Breast epithelium (tissue), 4 donors: ENCODE data around the gene TBC1D3B. TPM values are rescaled to one million over a fixed set of nuclear protein-coding genes. Genes with fewer than 3 reads are reported as not detected.
"Not testable (repeated sequence)": the region's sequence is repeated elsewhere in the genome, so short reads cannot be mapped to it uniquely, and the experiment has no call there.

Experiments used
- DNase-seq, 2 donors: peaks; one replicate each; pipeline ENCODE4 v3.0.0-alpha.2; 2019; ENCODE audit warnings: low spot score in 2 of 2
- H3K27ac ChIP-seq, 2 donors: fragments of 200-600 bp; sonication (generic) in 1 of 2; one replicate each; pipeline ENCODE4 v1.5.1; 2016 to 2019; ENCODE audit warnings: mild to moderate bottlenecking in 1 of 2
- H3K27me3 ChIP-seq, 2 donors: fragments of 200-600 bp; sonication (generic) in 1 of 2; one replicate each; pipeline versions ENCODE4 v1.5.1 to v1.6.0; 2017 to 2019; ENCODE audit warnings: control low read depth in 1 of 2, mild to moderate bottlenecking in 1 of 2
- H3K36me3 ChIP-seq: fragments of 200-600 bp; one replicate; pipeline ENCODE4 v1.5.1; 2019
- H3K4me1 ChIP-seq, 2 donors: fragments of 200-600 bp; sonication (generic); one replicate each; pipeline ENCODE4 v1.5.1; 2016 to 2019; ENCODE audit warnings: control low read depth in 1 of 2
- H3K4me3 ChIP-seq, 3 donors: fragments of 200-600 bp; sonication (generic); 1 replicate in 2 of 3; 2 replicates in 1 of 3; pipeline ENCODE4 v1.5.1; 2016 to 2019; ENCODE audit warnings: mild to moderate bottlenecking in 3 of 3, moderate library complexity in 2 of 3
- H3K9me3 ChIP-seq, 2 donors: fragments of 200-600 bp; sonication (generic) in 1 of 2; one replicate each; pipeline ENCODE4 v1.5.1; 2016 to 2019; ENCODE audit warnings: control low read depth in 1 of 2
- CTCF ChIP-seq, 3 donors: fragments of 450-650 bp; IDR thresholded peaks; one replicate each; pipeline ENCODE4 v1.5.1; 2016 to 2017; ENCODE audit warnings: antibody characterized with exemption in 3 of 3, mild to moderate bottlenecking in 3 of 3, moderate library complexity in 3 of 3
- POLR2A ChIP-seq: fragments of 450-650 bp; IDR thresholded peaks from one replicate; pipeline ENCODE4 v1.6.1; 2016; ENCODE audit warnings: antibody characterized with exemption, mild to moderate bottlenecking, moderate library complexity
- POLR2AphosphoS5 ChIP-seq, 3 donors: sonication (generic); formaldehyde crosslinking; IDR thresholded peaks; one replicate each; pipeline ENCODE4 v1.6.1; 2017; ENCODE audit warnings: antibody characterized with exemption in 3 of 3
- intact Hi-C: fragments of 100-400 bp; cut with DNase I; formaldehyde crosslinking; loops from one replicate; pipeline ENCODE4 v1.15.1; 2023; ENCODE audit warnings: low total_unique reads
- total RNA-seq, 3 donors: library from RNA; depleted of rRNA; stranded (reverse); fragments of >200 nt; gene quantifications; one replicate each; pipeline ENCODE4 v1.1.0, GENCODE V29; 2016

The TBC1D3B gene
- 1 to 10 TPM; 1.9 to 7.6 (median 5.2) TPM for total RNA-seq

GRCh38 chr17:36176536-36176935 is at the start of gene TBC1D3B:
Gene TBC1D3B (minus strand): TSS chr17:36176636. CDS start chr17:36175050, 1,586 bp downstream.
- not testable (repeated sequence) for H3K9me3 ChIP-seq

GRCh38 chr17:36222967-36223366 is 46.5 kb upstream of the TBC1D3B start:
- H3K27ac ChIP-seq, H3K36me3 ChIP-seq, H3K4me1 ChIP-seq, H3K4me3 ChIP-seq, intact Hi-C loops, DNase-seq, H3K27me3 ChIP-seq: not testable (repeated sequence)
- H3K9me3 ChIP-seq = peaks cover 0 to 14% of the 10 kb centered on the region in 2 donors

More at GRCh38 chr17:36176536-36176935, at the start of gene TBC1D3B:
- DNase-seq, intact Hi-C loops, H3K36me3 ChIP-seq, H3K4me1 ChIP-seq, H3K27me3 ChIP-seq, H3K4me3 ChIP-seq, H3K27ac ChIP-seq: not testable (repeated sequence)

GRCh38 chr17:36221581-36222100 is 45.2 kb upstream of the TBC1D3B start:
- peaks cover 0 to 16% of the 10 kb centered on the region in 2 donors for H3K9me3 ChIP-seq
- H3K4me3 ChIP-seq, H3K36me3 ChIP-seq, H3K4me1 ChIP-seq, H3K27ac ChIP-seq, intact Hi-C loops, H3K27me3 ChIP-seq, DNase-seq: not testable (repeated sequence)

- DNase-seq, H3K36me3 ChIP-seq, H3K27me3 ChIP-seq, H3K4me3 ChIP-seq, intact Hi-C loops, H3K27ac ChIP-seq, H3K4me1 ChIP-seq: not testable (repeated sequence)
- H3K9me3 ChIP-seq = peaks cover 0 to 16% of the 10 kb centered on the region in 2 donors
Measured at GRCh38 chr17:36220737-36221580, 44.5 kb upstream of the TBC1D3B start.

- DNase-seq, H3K36me3 ChIP-seq, H3K4me3 ChIP-seq, H3K27ac ChIP-seq, H3K4me1 ChIP-seq, H3K27me3 ChIP-seq, intact Hi-C loops: not testable (repeated sequence)
- peaks cover 0 to 16% of the 10 kb centered on the region in 2 donors for H3K9me3 ChIP-seq
Measured at GRCh38 chr17:36219556-36219955, 43.1 kb upstream of the TBC1D3B start.

GRCh38 chr17:36215406-36216308 is 39.2 kb upstream of the TBC1D3B start:
- H3K27me3 ChIP-seq, H3K4me3 ChIP-seq, H3K4me1 ChIP-seq, H3K27ac ChIP-seq, intact Hi-C loops, H3K36me3 ChIP-seq, DNase-seq: not testable (repeated sequence)
- H3K9me3 ChIP-seq = peaks cover 0 to 16% of the 10 kb centered on the region in 2 donors

- no peak for DNase-seq
- Histone ChIP-seq H3K4me3 (no peak overlapping the region), H3K9me3 (peaks cover 0 to 16% of the 10 kb centered on the region in 2 donors), H3K27ac (no peak overlapping the region), H3K27me3 (no peaks in the 10 kb centered on the region), H3K4me1 (no peaks in the 10 kb centered on the region), H3K36me3 (no peaks in the 10 kb centered on the region)
- intact Hi-C loops = no loop called here
- TF ChIP-seq POLR2A (no peak), CTCF (IDR thresholded peaks at IDR 0.05) (no peak), POLR2AphosphoS5 (IDR thresholded peaks at IDR 0.05) (no peak)
Measured at GRCh38 chr17:36214918-36215317, 38.5 kb upstream of the TBC1D3B start.

- Histone ChIP-seq H3K4me3 (no peak overlapping the region), H3K4me1 (no peaks in the 10 kb centered on the region), H3K9me3 (peaks cover 0 to 9% of the 10 kb centered on the region in 2 donors), H3K36me3 (no peaks in the 10 kb centered on the region), H3K27ac (no peak overlapping the region), H3K27me3 (no peaks in the 10 kb centered on the region)
- intact Hi-C loops = no loop called here
- TF ChIP-seq POLR2AphosphoS5 (IDR thresholded peaks at IDR 0.05) (no peak), CTCF (IDR thresholded peaks at IDR 0.05) (no peak), POLR2A (no peak)
- DNase-seq = no peak
Measured at GRCh38 chr17:36213695-36214094, 37.3 kb upstream of the TBC1D3B start.
